Loucy (cell line): ENCODE data around the gene CAPN2.
A peak's percentile ranks its signal among the peaks of the same experiment; 100 is the strongest.

Experiments
- H2AFZ ChIP-seq: fragments of 200-600 bp; sonication (generic); 2 replicates; pipeline ENCODE4 v1.6.0; 2016; ENCODE audit warnings: antibody characterized with exemption, mild to moderate bottlenecking, low read length, moderate library complexity
- H3F3A ChIP-seq: fragments of 200-600 bp; 2 replicates; pipeline ENCODE4 v1.6.0; 2016; ENCODE audit warnings: antibody characterized with exemption, low read depth, mild to moderate bottlenecking
- H3K27me3 ChIP-seq: fragments of 200-600 bp; sonication (generic); 2 replicates; pipeline ENCODE4 v1.6.1; 2014; ENCODE audit warnings: low read length, mild to moderate bottlenecking; ENCODE audit not compliant: insufficient read depth, poor library complexity, severe bottlenecking
- H3K36me3 ChIP-seq: fragments of 200-600 bp; sonication (generic); 2 replicates; pipeline ENCODE4 v1.6.1; 2016; ENCODE audit warnings: low read length; ENCODE audit not compliant: insufficient read depth
- H3K4me1 ChIP-seq: fragments of 200-600 bp; sonication (generic); 2 replicates; pipeline ENCODE4 v1.5.1; 2014; ENCODE audit warnings: low read length, mild to moderate bottlenecking; ENCODE audit not compliant: insufficient read depth, poor library complexity, severe bottlenecking
- H3K4me2 ChIP-seq: fragments of 200-600 bp; sonication (generic); 2 replicates; pipeline ENCODE4 v1.6.0; 2014; ENCODE audit warnings: antibody characterized with exemption, low read length, low read depth, mild to moderate bottlenecking; ENCODE audit not compliant: poor library complexity, severe bottlenecking
- H3K4me3 ChIP-seq: fragments of 200-600 bp; sonication (generic); 2 replicates; pipeline ENCODE4 v1.5.1; 2014; ENCODE audit warnings: low read length, mild to moderate bottlenecking, mixed read lengths; ENCODE audit not compliant: poor library complexity, severe bottlenecking
- H3K79me2 ChIP-seq: fragments of 200-600 bp; sonication (generic); 2 replicates; pipeline ENCODE4 v1.6.1; 2014; ENCODE audit warnings: low read length; ENCODE audit not compliant: insufficient read depth
- H3K9ac ChIP-seq: fragments of 200-600 bp; sonication (generic); 2 replicates; pipeline ENCODE4 v1.6.0; 2014; ENCODE audit warnings: mild to moderate bottlenecking, low read depth, low read length, moderate library complexity; ENCODE audit not compliant: poor library complexity, severe bottlenecking
- H3K9me2 ChIP-seq: fragments of 200-600 bp; sonication (generic); replicated peaks from 2 replicates; pipeline ENCODE4 v1.6.1; 2016; ENCODE audit warnings: low read depth, low read length, mixed read lengths
- H3K9me3 ChIP-seq: fragments of 200-600 bp; sonication (generic); 2 replicates; pipeline ENCODE4 v1.6.1; 2014; ENCODE audit warnings: mild to moderate bottlenecking, antibody characterized with exemption, low read length, low read depth; ENCODE audit not compliant: insufficient read depth
- H4K20me1 ChIP-seq: fragments of 200-600 bp; sonication (generic); 2 replicates; pipeline ENCODE4 v1.6.0; 2014; ENCODE audit warnings: antibody characterized with exemption, low read length, mild to moderate bottlenecking; ENCODE audit not compliant: insufficient read depth, poor library complexity, severe bottlenecking
- EZH2phosphoT487 ChIP-seq: fragments of 200-600 bp; IDR thresholded peaks from 2 replicates; pipeline ENCODE4 v1.6.1; 2018; ENCODE audit warnings: antibody characterized with exemption, mild to moderate bottlenecking, moderate library complexity, borderline replicate concordance
- TF ChIP-seq, protein P1 (sequence below): fragments of 200-600 bp; sonication (generic); conservative IDR thresholded peaks from 2 replicates; pipeline ENCODE4 v1.5.1; 2014; ENCODE audit warnings: mild to moderate bottlenecking, antibody characterized with exemption, low read length

CAPN2 gene

DNA sequence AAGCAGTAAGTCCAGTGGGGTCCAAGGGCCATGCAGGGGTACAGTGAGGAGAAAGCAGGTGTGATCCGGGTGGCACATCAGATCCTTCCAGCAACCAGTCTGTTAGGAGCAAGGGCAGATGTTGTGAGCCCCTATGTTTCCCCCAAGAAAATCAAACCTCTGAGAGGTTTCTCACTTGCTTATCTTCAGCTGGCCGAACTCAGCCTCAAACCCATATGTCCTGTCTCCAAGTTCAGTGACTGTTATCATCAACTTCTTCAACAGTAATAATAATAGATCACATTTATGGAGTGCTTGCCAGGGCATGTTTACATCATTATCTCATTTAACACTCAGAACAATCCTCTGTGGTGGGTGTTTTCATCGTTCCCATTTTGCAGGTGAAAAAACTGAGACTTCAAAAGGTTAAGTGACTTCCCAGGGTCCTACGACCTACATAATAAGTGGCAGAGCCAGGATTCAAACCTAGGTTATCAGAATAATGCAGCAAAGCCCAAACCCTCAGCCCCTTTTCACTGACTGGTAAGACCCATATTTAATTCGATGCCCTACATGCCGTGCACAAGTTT lies 3.3 kb downstream of the CAPN2 start:
- Histone ChIP-seq H3K4me3 (peak overlapping the region; percentile 6), H3K9me3 (no peaks in the 10 kb centered on the region), H4K20me1 (no peaks in the 10 kb centered on the region), H3F3A (no peaks in the 10 kb centered on the region), H3K79me2 (no peaks in the 10 kb centered on the region), H2AFZ (no peak overlapping the region), H3K36me3 (no peaks in the 10 kb centered on the region), H3K4me2 (peak overlapping the region; percentile 27), H3K9ac (no peak overlapping the region), H3K9me2 (no peaks in the 10 kb centered on the region), H3K27me3 (no peaks in the 10 kb centered on the region), H3K4me1 (peaks cover 32% of the 10 kb centered on the region)
- TF ChIP-seq, protein P1, sequence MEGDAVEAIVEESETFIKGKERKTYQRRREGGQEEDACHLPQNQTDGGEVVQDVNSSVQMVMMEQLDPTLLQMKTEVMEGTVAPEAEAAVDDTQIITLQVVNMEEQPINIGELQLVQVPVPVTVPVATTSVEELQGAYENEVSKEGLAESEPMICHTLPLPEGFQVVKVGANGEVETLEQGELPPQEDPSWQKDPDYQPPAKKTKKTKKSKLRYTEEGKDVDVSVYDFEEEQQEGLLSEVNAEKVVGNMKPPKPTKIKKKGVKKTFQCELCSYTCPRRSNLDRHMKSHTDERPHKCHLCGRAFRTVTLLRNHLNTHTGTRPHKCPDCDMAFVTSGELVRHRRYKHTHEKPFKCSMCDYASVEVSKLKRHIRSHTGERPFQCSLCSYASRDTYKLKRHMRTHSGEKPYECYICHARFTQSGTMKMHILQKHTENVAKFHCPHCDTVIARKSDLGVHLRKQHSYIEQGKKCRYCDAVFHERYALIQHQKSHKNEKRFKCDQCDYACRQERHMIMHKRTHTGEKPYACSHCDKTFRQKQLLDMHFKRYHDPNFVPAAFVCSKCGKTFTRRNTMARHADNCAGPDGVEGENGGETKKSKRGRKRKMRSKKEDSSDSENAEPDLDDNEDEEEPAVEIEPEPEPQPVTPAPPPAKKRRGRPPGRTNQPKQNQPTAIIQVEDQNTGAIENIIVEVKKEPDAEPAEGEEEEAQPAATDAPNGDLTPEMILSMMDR, result no peak
- TF ChIP-seq EZH2phosphoT487, result no peak

DNA sequence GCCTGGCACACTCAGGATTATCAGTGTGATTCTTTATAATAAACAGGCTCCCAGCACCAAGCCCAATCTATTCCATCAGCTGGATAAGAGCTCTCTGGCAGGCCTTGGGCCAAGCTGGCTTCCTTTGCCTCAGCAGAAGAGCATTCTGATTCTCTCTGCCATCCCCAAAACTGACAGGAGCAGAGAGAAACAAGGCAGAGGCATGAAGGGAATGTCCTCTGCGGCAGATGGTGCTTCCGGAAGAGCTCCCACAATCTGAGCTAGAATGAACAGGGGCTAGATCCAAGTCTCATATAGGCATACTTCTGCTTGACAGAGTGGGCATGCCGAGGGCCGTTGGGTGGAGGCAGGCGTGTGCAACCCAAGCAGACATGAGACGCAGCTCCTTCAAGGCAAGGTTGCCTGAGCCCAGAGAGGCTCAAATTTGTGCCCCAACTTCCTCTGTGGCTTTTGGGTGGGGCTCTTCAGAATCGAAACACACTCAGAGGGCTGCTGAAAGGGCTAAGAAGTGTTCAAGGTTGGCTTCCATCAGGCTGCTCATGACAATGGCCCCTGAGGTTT lies 4.0 kb downstream of the CAPN2 start:
- no peaks in the 10 kb centered on the region for H3K79me2 ChIP-seq
- TF ChIP-seq, protein P1, result no peak
- no peak for TF ChIP-seq EZH2phosphoT487
- H3F3A ChIP-seq, result no peaks in the 10 kb centered on the region
- peak overlapping the region; percentile 12 for H3K4me3 ChIP-seq
- H3K36me3 ChIP-seq, result no peaks in the 10 kb centered on the region
- H3K9ac ChIP-seq, result no peak overlapping the region
- no peaks in the 10 kb centered on the region for H3K9me2 ChIP-seq
- peaks cover 32% of the 10 kb centered on the region for H3K4me1 ChIP-seq
- peak overlapping the region; percentile 43; the same call in 1 of the 2 replicates for H2AFZ ChIP-seq
- H3K27me3 ChIP-seq, result no peaks in the 10 kb centered on the region
- H3K4me2 ChIP-seq, result peak overlapping the region; percentile 27
- no peaks in the 10 kb centered on the region for H3K9me3 ChIP-seq
- H4K20me1 ChIP-seq, result no peaks in the 10 kb centered on the region

DNA sequence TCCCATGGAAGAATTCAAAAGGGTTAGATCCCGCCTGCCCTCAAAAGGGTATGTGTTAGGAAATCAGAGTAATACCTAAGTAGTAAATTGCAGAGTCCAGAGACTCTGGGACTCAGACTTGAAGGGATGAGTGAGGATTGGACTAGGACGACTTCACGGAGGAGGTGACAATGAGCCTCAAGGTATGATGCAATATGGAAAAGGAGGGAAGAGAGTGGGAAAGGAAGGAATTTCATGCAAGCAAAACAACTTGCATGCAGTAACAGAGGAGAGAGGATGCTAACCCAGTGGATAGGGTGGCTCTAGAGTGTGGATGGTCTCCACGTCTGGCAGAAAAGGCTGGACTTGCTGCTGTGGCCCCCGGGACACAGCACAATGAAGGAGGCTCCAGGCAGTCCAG lies 4.8 kb downstream of the CAPN2 start:
- H3K36me3 ChIP-seq, result no peaks in the 10 kb centered on the region
- no peaks in the 10 kb centered on the region for H4K20me1 ChIP-seq
- H3K4me3 ChIP-seq, result no peak overlapping the region
- peak overlapping the region; percentile 27 for H3K4me2 ChIP-seq
- H3K9me3 ChIP-seq, result no peaks in the 10 kb centered on the region
- H3K27me3 ChIP-seq, result no peaks in the 10 kb centered on the region
- no peaks in the 10 kb centered on the region for H3K79me2 ChIP-seq
- H2AFZ ChIP-seq, result no peak overlapping the region
- no peaks in the 10 kb centered on the region for H3F3A ChIP-seq
- H3K9me2 ChIP-seq, result no peaks in the 10 kb centered on the region
- H3K9ac ChIP-seq, result no peak overlapping the region
- TF ChIP-seq, protein P1, result no peak
- no peak for TF ChIP-seq EZH2phosphoT487
- peaks cover 32% of the 10 kb centered on the region for H3K4me1 ChIP-seq
